Hepatocyte (in vitro differentiated cells): ENCODE measurements around the gene NCOA6. TPM values are rescaled to one million over a fixed set of nuclear protein-coding genes. Genes with fewer than 3 reads are reported as not detected.

ENCODE experiments used
- DNase-seq: peaks from one replicate; pipeline ENCODE4 v3.0.0-alpha.2; 2016; ENCODE audit warnings: low spot score
- H2AFZ ChIP-seq: fragments of 200-600 bp; sonication (generic); 2 replicates; pipeline ENCODE4 v1.6.0; 2016; ENCODE audit warnings: antibody characterized with exemption, mild to moderate bottlenecking
- H3K27ac ChIP-seq: fragments of 200-600 bp; sonication (generic); 2 replicates; pipeline ENCODE4 v1.5.1; 2016; ENCODE audit warnings: mild to moderate bottlenecking
- H3K27me3 ChIP-seq: fragments of 200-600 bp; sonication (generic); 2 replicates; pipeline ENCODE4 v1.6.1; 2016
- H3K36me3 ChIP-seq: fragments of 200-600 bp; sonication (generic); replicated peaks from 2 replicates; pipeline ENCODE4 v1.5.1; 2016; ENCODE audit warnings: low read depth; ENCODE audit not compliant: insufficient read depth
- H3K4me1 ChIP-seq: fragments of 200-600 bp; sonication (generic); 2 replicates; pipeline ENCODE4 v1.5.1; 2016; ENCODE audit warnings: mild to moderate bottlenecking, moderate library complexity; ENCODE audit not compliant: insufficient read depth
- H3K4me2 ChIP-seq: fragments of 200-600 bp; sonication (generic); 2 replicates; pipeline ENCODE4 v1.6.0; 2016
- H3K4me3 ChIP-seq: fragments of 200-600 bp; sonication (generic); 2 replicates; pipeline ENCODE4 v1.5.1; 2016; ENCODE audit warnings: mild to moderate bottlenecking
- H3K79me2 ChIP-seq: fragments of 200-600 bp; sonication (generic); 2 replicates; pipeline ENCODE4 v1.6.0; 2017; ENCODE audit warnings: mild to moderate bottlenecking
- H3K9me2 ChIP-seq: fragments of 200-600 bp; sonication (generic); replicated peaks from 2 replicates; pipeline ENCODE4 v1.6.0; 2017; ENCODE audit warnings: mild to moderate bottlenecking; ENCODE audit not compliant: insufficient read depth
- H3K9me3 ChIP-seq: fragments of 200-600 bp; sonication (generic); 2 replicates; pipeline ENCODE4 v1.5.1; 2016; ENCODE audit warnings: low read depth, mild to moderate bottlenecking
- H4K20me1 ChIP-seq: fragments of 200-600 bp; sonication (generic); 2 replicates; pipeline ENCODE4 v1.6.0; 2016; ENCODE audit warnings: mild to moderate bottlenecking; ENCODE audit not compliant: insufficient read depth, poor library complexity, severe bottlenecking
- CTCF ChIP-seq: fragments of 200-600 bp; sonication (generic); IDR thresholded peaks from 2 replicates; pipeline ENCODE4 v1.5.1; 2016; ENCODE audit warnings: antibody characterized with exemption, mild to moderate bottlenecking; ENCODE audit not compliant: poor library complexity
- EZH2 ChIP-seq: fragments of 200-600 bp; sonication (generic); IDR thresholded peaks from 2 replicates; pipeline ENCODE4 v1.6.1; 2016; ENCODE audit warnings: antibody characterized with exemption, mild to moderate bottlenecking, borderline replicate concordance
- EZH2phosphoT487 ChIP-seq: fragments of 200-600 bp; sonication (generic); IDR thresholded peaks from one replicate; pipeline ENCODE4 v1.6.1; 2018; ENCODE audit warnings: antibody characterized with exemption, mild to moderate bottlenecking, low read depth, moderate library complexity; ENCODE audit not compliant: unreplicated experiment, severe bottlenecking
- WGBS: methylation state at CpG from one replicate; pipeline ENCODE4 v1.1.6; 2016; ENCODE audit warnings: low lambda C conversion rate; ENCODE audit errors: missing lambda C conversion rate; 5-methylcytosine and 5-hydroxymethylcytosine counted together
- polyA plus RNA-seq: library from polyadenylated mRNA; unstranded; fragments of >200 nt; fragmentation: Nextera tagmentation; extraction: Ambion mirVana; gene quantifications from 2 replicates; pipeline ENCODE4 v1.2.1, GENCODE V29; 2016
- total RNA-seq: library from RNA; depleted of rRNA; stranded (reverse); fragments of >200 nt; gene quantifications from 2 replicates; pipeline ENCODE4 v1.2.3, GENCODE V29; 2014

Gene NCOA6
- total and polyA plus RNA-seq, 2 experiments from 2014 or later = 11.6 to 23.5 TPM

DNA sequence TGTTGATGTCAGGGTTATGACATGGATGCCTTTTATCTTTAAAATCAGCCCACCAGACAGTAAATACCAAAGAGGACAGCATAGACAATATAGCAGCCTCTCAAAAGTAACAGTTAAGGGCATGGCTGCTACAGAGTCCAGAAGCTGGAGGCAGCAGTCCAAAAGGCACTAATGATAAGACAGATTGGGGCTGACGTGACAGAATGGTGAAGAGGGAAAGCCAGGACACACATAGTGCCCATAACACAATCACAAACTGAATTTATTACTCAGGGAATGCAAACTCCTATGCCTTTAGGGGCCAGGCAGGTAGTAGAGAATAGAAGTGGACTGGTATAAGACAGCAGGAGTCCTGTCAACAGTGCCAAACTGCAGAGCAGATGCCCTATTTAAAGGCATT is 80.6 kb downstream of the NCOA6 start:
- no peaks in the 10 kb centered on the region for H3K36me3 ChIP-seq
- DNase-seq = no peak

GRCh38 chr20:34744340-34744739 is 81.1 kb downstream of the NCOA6 start:
- no peaks in the 10 kb centered on the region for H3K27me3 ChIP-seq
- 94% methylated on average over 3 of the region's 3 CpGs for WGBS
- H3K36me3 ChIP-seq = no peaks in the 10 kb centered on the region
- H3K4me3 ChIP-seq = no peak overlapping the region
- TF ChIP-seq EZH2 (no peak), CTCF (no peak), EZH2phosphoT487 (no peak)
- no peak overlapping the region for H3K27ac ChIP-seq
- no peaks in the 10 kb centered on the region for H3K4me1 ChIP-seq
- H3K9me3 ChIP-seq = no peaks in the 10 kb centered on the region
- H4K20me1 ChIP-seq = no peaks in the 10 kb centered on the region
- no peak overlapping the region for H3K4me2 ChIP-seq
- no peaks in the 10 kb centered on the region for H3K9me2 ChIP-seq
- no peak overlapping the region for H2AFZ ChIP-seq
- no peaks in the 10 kb centered on the region for H3K79me2 ChIP-seq
- no peak for DNase-seq

More for the DNA sequence above, 80.6 kb downstream of the NCOA6 start:
- H2AFZ ChIP-seq = no peak overlapping the region
- no peaks in the 10 kb centered on the region for H4K20me1 ChIP-seq
- H3K4me1 ChIP-seq = no peaks in the 10 kb centered on the region
- no peak overlapping the region for H3K4me3 ChIP-seq
- no peak for TF ChIP-seq EZH2
- TF ChIP-seq CTCF = no peak
- no peak for TF ChIP-seq EZH2phosphoT487
- H3K79me2 ChIP-seq = no peaks in the 10 kb centered on the region
- H3K27ac ChIP-seq = no peak overlapping the region
- 81% methylated on average over 1 of the region's 1 CpG for WGBS
- no peaks in the 10 kb centered on the region for H3K9me3 ChIP-seq
- no peaks in the 10 kb centered on the region for H3K27me3 ChIP-seq
- no peak overlapping the region for H3K4me2 ChIP-seq
- H3K9me2 ChIP-seq = no peaks in the 10 kb centered on the region

DNA sequence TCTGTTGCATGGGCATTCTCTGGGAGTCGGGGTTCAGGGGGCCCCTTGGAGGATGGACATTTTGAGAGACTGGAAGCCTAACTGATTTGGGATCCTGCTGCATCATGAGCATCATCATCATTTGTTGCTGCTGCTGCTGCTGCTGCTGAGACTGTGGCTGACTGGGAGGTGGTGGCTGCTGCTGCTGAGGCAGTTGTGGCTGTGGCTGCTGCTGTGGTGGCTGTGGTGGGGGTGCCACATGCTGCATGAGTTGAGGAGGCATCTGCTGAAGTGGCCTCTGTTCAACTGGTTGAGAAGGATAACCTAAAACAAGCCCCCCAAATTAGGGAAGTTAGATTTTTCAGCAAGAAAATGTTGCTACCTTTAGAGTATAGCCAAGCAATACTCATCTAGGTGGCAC is 82.4 kb downstream of the NCOA6 start:
- WGBS = 100% methylated on average over 1 of the region's 1 CpG
- Histone ChIP-seq H3K9me3 (no peaks in the 10 kb centered on the region), H4K20me1 (no peaks in the 10 kb centered on the region), H2AFZ (no peak overlapping the region), H3K79me2 (no peaks in the 10 kb centered on the region), H3K9me2 (no peaks in the 10 kb centered on the region), H3K4me3 (no peak overlapping the region), H3K27ac (no peak overlapping the region), H3K36me3 (no peaks in the 10 kb centered on the region), H3K4me2 (no peak overlapping the region), H3K4me1 (no peaks in the 10 kb centered on the region), H3K27me3 (no peaks in the 10 kb centered on the region)
- TF ChIP-seq EZH2phosphoT487 (no peak), CTCF (no peak), EZH2 (no peak)
- no peak for DNase-seq

DNA sequence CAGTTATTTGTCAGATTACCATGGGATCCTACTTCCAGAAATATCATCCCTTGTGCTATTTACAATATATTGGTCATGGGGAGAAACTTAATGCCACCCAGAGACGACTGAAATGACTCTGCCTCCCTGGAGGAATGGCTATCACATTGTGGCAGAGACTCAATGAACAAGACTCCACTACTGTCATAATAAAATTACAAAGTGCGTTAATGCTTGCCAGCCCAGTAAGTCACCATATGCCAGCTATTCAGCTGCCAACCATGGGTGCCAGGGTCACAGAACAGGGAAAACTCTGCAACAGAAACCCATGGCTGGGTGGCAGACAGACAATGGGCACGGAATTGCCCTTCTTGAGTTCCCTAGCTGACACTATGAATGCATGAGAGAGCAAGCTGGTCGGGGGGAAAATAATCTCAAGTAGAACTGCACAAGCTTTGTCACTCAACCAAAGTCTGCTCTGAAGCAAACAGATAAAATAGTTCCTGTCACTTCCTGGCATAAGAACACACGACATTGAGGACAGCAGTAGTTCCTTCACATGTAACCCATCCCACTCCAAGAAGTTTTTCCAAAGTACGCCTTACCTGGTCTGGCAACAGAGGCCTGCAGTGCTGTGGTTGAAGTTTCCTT is 89.2 kb downstream of the NCOA6 start:
- WGBS = 91% methylated on average over 6 of the region's 6 CpGs
- Histone ChIP-seq H3K27ac (no peak overlapping the region), H3K36me3 (no peaks in the 10 kb centered on the region), H3K4me2 (no peak overlapping the region), H3K9me2 (no peaks in the 10 kb centered on the region), H3K79me2 (no peaks in the 10 kb centered on the region), H3K27me3 (no peaks in the 10 kb centered on the region), H4K20me1 (no peaks in the 10 kb centered on the region), H3K9me3 (no peaks in the 10 kb centered on the region), H3K4me3 (no peak overlapping the region), H2AFZ (no peak overlapping the region), H3K4me1 (no peaks in the 10 kb centered on the region)
- DNase-seq = no peak
- no peak for TF ChIP-seq CTCF
- TF ChIP-seq EZH2 = no peak
- no peak for TF ChIP-seq EZH2phosphoT487
